Endodermal cell (in vitro differentiated cells): ENCODE data around the gene ST6GAL1. TPM values are rescaled to one million over a fixed set of nuclear protein-coding genes. Genes with fewer than 3 reads are reported as not detected.

Source experiments
- DNase-seq: peaks from one replicate; pipeline ENCODE4 v3.0.0-alpha.2; 2017
- H3K27ac ChIP-seq: 2 replicates; pipeline ENCODE4 v1.5.1; 2013; ENCODE audit warnings: mild to moderate bottlenecking, low read depth, low read length, moderate library complexity
- H3K27me3 ChIP-seq: 2 replicates; pipeline ENCODE4 v1.6.1; 2013; ENCODE audit warnings: mild to moderate bottlenecking, low read length, moderate library complexity; ENCODE audit not compliant: insufficient read depth, control insufficient read depth, poor library complexity, severe bottlenecking
- H3K36me3 ChIP-seq: 2 replicates; pipeline ENCODE4 v1.7.0; 2013; ENCODE audit warnings: mild to moderate bottlenecking, low read length, moderate library complexity; ENCODE audit not compliant: control insufficient read depth, insufficient read depth
- H3K4me1 ChIP-seq: one replicate; pipeline ENCODE4 v1.7.0; 2013; ENCODE audit warnings: low read length; ENCODE audit not compliant: control insufficient read depth, insufficient read depth
- H3K4me3 ChIP-seq: 2 replicates; pipeline ENCODE4 v1.5.1; 2013; ENCODE audit warnings: mild to moderate bottlenecking, low read length, moderate library complexity
- H3K9ac ChIP-seq: 2 replicates; pipeline ENCODE4 v1.6.1; 2013; ENCODE audit warnings: mild to moderate bottlenecking, low read length, moderate library complexity; ENCODE audit not compliant: poor library complexity, severe bottlenecking; ENCODE audit errors: extremely low read depth
- H3K9me3 ChIP-seq: 2 replicates; pipeline ENCODE4 v1.6.1; 2013; ENCODE audit warnings: mild to moderate bottlenecking, low read length, moderate library complexity; ENCODE audit not compliant: control insufficient read depth
- H3K27ac Mint-ChIP-seq: 2 replicates; pipeline ENCODE4 v1.8.0; 2020; ENCODE audit warnings: mixed read lengths
- H3K27me3 Mint-ChIP-seq: 2 replicates; pipeline ENCODE4 v1.8.0; 2021; ENCODE audit warnings: mild to moderate bottlenecking, mixed read lengths; ENCODE audit not compliant: insufficient read depth
- H3K36me3 Mint-ChIP-seq: 2 replicates; pipeline ENCODE4 v1.8.0; 2020; ENCODE audit warnings: low read depth, mixed read lengths
- H3K4me1 Mint-ChIP-seq: 2 replicates; pipeline ENCODE4 v1.8.0; 2020; ENCODE audit warnings: mixed read lengths
- H3K4me3 Mint-ChIP-seq: 2 replicates; pipeline ENCODE4 v1.8.0; 2020; ENCODE audit warnings: mild to moderate bottlenecking, moderate library complexity, mixed read lengths
- H3K9me3 Mint-ChIP-seq: 2 replicates; pipeline ENCODE4 v1.8.0; 2020; ENCODE audit warnings: mild to moderate bottlenecking, mixed read lengths
- WGBS, 2 experiments: methylation state at CpG; one replicate each; pipeline versions ENCODE4 v1.1.5 to v1.1.7; 2013; ENCODE audit warnings: missing lambda C conversion rate in 2 of 2, mixed read lengths in 1 of 2; ENCODE audit not compliant: insufficient coverage in 1 of 2, insufficient read length in 1 of 2; 5-methylcytosine and 5-hydroxymethylcytosine counted together
- total RNA-seq, 2 donors: library from RNA; stranded (reverse); fragmentation: NEBNext Ultra II Directional in 1 of 2; extraction: Animal tissue kit (Norgen Biotek cat#: 25700) in 1 of 2; gene quantifications; 2 replicates in 1 of 2; 3 replicates in 1 of 2; pipeline ENCODE4 v1.2.1, GENCODE V29; 2021
- TF ChIP-seq, protein P1 (sequence below): fragments of 200-600 bp; sonication (generic); conservative IDR thresholded peaks from 2 replicates; pipeline ENCODE4 v1.5.0; 2021; ENCODE audit warnings: antibody characterized with exemption, mild to moderate bottlenecking

ST6GAL1 gene
- total RNA-seq, 2 donors from 2014 or later, result 79.3 to 82.4 TPM

DNA sequence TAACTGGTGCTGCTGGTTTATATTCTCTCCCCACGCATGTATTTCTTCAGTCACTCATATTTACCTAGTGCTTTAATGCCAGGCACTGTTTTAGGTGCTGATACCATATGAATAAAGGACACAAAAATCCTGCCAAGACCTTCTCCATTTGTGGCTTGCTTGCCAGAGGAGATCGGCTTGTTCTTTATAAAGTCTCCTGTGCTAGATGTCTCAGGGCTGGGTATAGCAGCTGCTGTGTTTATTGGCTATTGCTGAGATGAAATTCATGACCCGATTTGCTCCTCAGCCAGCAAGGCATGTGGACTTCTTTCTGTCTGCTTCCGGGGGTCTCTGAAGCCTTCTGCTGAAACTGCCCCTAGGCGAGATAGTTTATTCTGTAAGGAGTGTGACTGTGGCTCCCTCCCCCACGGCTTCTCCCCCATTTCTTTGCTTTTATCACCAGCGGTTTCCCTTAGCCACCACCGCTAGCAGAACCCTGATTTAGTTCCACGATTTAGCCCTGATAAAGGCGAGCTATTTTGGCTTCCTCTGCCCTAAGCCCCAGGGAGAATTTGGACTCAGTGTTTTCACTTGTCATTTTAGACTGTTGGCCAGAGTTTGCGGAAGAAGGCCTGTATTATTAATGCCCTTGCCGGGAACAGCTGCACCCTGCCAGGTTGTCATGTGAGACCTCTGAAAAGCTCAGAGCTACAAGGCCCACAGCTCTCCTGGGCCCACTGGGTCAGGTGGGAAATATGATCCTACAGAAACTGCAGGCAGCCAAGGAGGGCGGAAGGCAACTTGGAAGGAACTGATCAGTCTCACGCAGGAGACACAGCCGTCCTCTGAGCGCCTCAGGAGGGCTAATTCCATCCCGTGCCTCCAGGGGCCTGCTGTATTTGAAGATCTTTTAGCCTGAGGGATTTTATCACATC lies 46.8 kb downstream of the ST6GAL1 start:
- no peaks in the 10 kb centered on the region for H3K27me3 Mint-ChIP-seq
- no peaks in the 10 kb centered on the region for H3K9me3 Mint-ChIP-seq
- no peaks in the 10 kb centered on the region for H3K9me3 ChIP-seq
- H3K36me3 Mint-ChIP-seq, result peaks cover 77% of the 10 kb centered on the region
- no peak overlapping the region for H3K4me3 Mint-ChIP-seq
- no peak overlapping the region for H3K4me3 ChIP-seq
- no peak for DNase-seq
- TF ChIP-seq, protein P1, sequence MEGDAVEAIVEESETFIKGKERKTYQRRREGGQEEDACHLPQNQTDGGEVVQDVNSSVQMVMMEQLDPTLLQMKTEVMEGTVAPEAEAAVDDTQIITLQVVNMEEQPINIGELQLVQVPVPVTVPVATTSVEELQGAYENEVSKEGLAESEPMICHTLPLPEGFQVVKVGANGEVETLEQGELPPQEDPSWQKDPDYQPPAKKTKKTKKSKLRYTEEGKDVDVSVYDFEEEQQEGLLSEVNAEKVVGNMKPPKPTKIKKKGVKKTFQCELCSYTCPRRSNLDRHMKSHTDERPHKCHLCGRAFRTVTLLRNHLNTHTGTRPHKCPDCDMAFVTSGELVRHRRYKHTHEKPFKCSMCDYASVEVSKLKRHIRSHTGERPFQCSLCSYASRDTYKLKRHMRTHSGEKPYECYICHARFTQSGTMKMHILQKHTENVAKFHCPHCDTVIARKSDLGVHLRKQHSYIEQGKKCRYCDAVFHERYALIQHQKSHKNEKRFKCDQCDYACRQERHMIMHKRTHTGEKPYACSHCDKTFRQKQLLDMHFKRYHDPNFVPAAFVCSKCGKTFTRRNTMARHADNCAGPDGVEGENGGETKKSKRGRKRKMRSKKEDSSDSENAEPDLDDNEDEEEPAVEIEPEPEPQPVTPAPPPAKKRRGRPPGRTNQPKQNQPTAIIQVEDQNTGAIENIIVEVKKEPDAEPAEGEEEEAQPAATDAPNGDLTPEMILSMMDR, result peak; percentile 44
- no peaks in the 10 kb centered on the region for H3K27me3 ChIP-seq
- H3K4me1 ChIP-seq, result peaks cover 4% of the 10 kb centered on the region
- peaks cover 7% of the 10 kb centered on the region for H3K4me1 Mint-ChIP-seq
- H3K36me3 ChIP-seq, result peaks cover 76% of the 10 kb centered on the region
- no peak overlapping the region for H3K9ac ChIP-seq
- no peak overlapping the region for H3K27ac Mint-ChIP-seq
- peak overlapping the region; percentile 67 for H3K27ac ChIP-seq
- WGBS, 2 experiments, result 83 to 91% methylated on average over 15 to 17 of the region's 17 CpGs

DNA sequence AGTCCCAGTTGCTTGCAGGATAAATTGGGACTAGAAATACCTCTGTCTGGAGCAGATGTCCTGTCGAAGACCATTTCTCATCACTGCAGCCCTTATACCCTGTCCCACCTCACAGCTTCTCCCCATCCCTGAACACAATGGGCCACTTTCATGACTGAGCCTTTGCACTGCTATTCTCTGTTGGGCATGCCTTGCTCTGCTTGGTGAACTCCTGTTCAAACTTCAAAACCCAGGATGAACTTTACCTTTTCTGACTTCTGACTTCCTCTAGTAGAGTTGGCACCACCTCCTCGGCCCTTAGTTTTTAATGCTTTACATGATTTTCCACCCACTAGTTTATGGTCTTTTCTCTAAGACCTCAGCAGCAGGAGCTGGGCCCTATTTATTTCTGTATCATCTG lies 48.4 kb downstream of the ST6GAL1 start:
- Mint-ChIP-seq H3K9me3 (no peaks in the 10 kb centered on the region), H3K36me3 (peaks cover 74% of the 10 kb centered on the region), H3K27ac (no peak overlapping the region), H3K4me1 (peaks cover 11% of the 10 kb centered on the region), H3K27me3 (no peaks in the 10 kb centered on the region), H3K4me3 (no peak overlapping the region)
- H3K9ac ChIP-seq, result no peak overlapping the region
- TF ChIP-seq, protein P1, result no peak
- DNase-seq, result no peak
- 98% methylated on average over 2 of the region's 2 CpGs; no CpG with 5 or more reads in 1 of the 2 experiments for WGBS, 2 experiments
- H3K4me1 ChIP-seq, result peaks cover 9% of the 10 kb centered on the region
- H3K27ac ChIP-seq, result no peak overlapping the region
- no peak overlapping the region for H3K4me3 ChIP-seq
- no peaks in the 10 kb centered on the region for H3K27me3 ChIP-seq
- H3K9me3 ChIP-seq, result no peaks in the 10 kb centered on the region
- H3K36me3 ChIP-seq, result peaks cover 72% of the 10 kb centered on the region

DNA sequence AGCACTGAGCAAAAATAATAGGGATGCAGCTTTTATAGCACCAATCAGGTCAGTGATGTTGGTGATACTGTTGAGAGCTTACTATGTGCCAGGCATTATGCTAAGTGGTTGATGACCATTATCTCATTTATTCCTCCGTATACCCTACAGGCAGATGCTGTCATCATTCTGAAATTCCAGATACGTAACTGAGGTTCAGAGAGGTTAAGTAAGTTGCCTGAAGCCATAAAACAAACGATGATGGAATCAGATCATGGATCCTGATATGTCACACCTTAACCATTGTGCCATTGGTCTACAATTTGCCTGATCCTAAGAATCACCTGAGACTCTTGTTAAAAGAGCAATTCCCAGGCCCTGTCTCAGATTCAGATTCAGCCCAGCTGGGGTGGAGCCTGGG lies 49.5 kb downstream of the ST6GAL1 start:
- 90 to 100% methylated on average over 3 of the region's 3 CpGs for WGBS, 2 experiments
- H3K27ac Mint-ChIP-seq, result no peak overlapping the region

More for the DNA sequence above, 49.5 kb downstream of the ST6GAL1 start:
- peaks cover 15% of the 10 kb centered on the region for H3K4me1 Mint-ChIP-seq
- Histone ChIP-seq H3K4me1 (peaks cover 10% of the 10 kb centered on the region), H3K27ac (no peak overlapping the region), H3K27me3 (no peaks in the 10 kb centered on the region), H3K36me3 (peaks cover 63% of the 10 kb centered on the region), H3K4me3 (no peak overlapping the region), H3K9me3 (no peaks in the 10 kb centered on the region), H3K9ac (no peak overlapping the region)
- H3K4me3 Mint-ChIP-seq, result no peak overlapping the region
- no peak for DNase-seq
- TF ChIP-seq, protein P1, result no peak
- H3K9me3 Mint-ChIP-seq, result no peaks in the 10 kb centered on the region
- H3K27me3 Mint-ChIP-seq, result no peaks in the 10 kb centered on the region
- peaks cover 69% of the 10 kb centered on the region for H3K36me3 Mint-ChIP-seq
